ENCODE results near the gene XPO1.
A peak's percentile ranks its signal among the peaks of the same experiment; 100 is the strongest.

Gene XPO1

GRCh38 chr2:61537277-61537949, 743 bp downstream of the XPO1 start:
- Histone ChIP-seq H3K4me3 (IDR thresholded peaks at IDR 0.05; ENCODE audit: insufficient read depth, low read depth, low read length) (peak overlapping the region; percentile 92), H2AFZ (ENCODE audit: low read depth) (no peak overlapping the region), H3K27ac (peak overlapping the region; percentile 95), H3K4me1 (ENCODE audit: low read depth, poor library complexity, severe bottlenecking) (peaks cover 42% of the 10 kb centered on the region), H4K20me1 (ENCODE audit: insufficient read depth) (peaks cover 40% of the 10 kb centered on the region), H3K79me2 (ENCODE audit: insufficient read depth, low read depth) (peaks cover 54% of the 10 kb centered on the region), H3K9ac (peak overlapping the region; percentile 96), H3K4me2 (peak overlapping the region; percentile 89; the same call in 1 of the 2 replicates), H3K36me3 (ENCODE audit: insufficient read depth) (0 out of 2 replicates have a peak, but pooled peaks cover 5% of the 10 kb centered on the region), H3K27me3 (ENCODE audit: insufficient read depth, low read depth) (no peaks in the 10 kb centered on the region)
- TF ChIP-seq, protein P1, sequence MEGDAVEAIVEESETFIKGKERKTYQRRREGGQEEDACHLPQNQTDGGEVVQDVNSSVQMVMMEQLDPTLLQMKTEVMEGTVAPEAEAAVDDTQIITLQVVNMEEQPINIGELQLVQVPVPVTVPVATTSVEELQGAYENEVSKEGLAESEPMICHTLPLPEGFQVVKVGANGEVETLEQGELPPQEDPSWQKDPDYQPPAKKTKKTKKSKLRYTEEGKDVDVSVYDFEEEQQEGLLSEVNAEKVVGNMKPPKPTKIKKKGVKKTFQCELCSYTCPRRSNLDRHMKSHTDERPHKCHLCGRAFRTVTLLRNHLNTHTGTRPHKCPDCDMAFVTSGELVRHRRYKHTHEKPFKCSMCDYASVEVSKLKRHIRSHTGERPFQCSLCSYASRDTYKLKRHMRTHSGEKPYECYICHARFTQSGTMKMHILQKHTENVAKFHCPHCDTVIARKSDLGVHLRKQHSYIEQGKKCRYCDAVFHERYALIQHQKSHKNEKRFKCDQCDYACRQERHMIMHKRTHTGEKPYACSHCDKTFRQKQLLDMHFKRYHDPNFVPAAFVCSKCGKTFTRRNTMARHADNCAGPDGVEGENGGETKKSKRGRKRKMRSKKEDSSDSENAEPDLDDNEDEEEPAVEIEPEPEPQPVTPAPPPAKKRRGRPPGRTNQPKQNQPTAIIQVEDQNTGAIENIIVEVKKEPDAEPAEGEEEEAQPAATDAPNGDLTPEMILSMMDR (conservative IDR thresholded peaks at IDR 0.05; ENCODE audit: low read depth, low read length) = no peak

GRCh38 chr2:61536572-61537276, 1.4 kb downstream of the XPO1 start:
- H3K4me2 ChIP-seq = peak overlapping the region; percentile 89
- H3K27ac ChIP-seq = peak overlapping the region; percentile 95
- no peak overlapping the region for H2AFZ ChIP-seq (ENCODE audit: low read depth)
- peak overlapping the region; percentile 94 for H3K4me3 ChIP-seq (IDR thresholded peaks at IDR 0.05; ENCODE audit: insufficient read depth, low read depth, low read length)
- peak overlapping the region; percentile 96 for H3K9ac ChIP-seq
- no peaks in the 10 kb centered on the region for H3K27me3 ChIP-seq (ENCODE audit: insufficient read depth, low read depth)
- peaks cover 6% of the 10 kb centered on the region; the same call in 1 of the 2 replicates for H3K36me3 ChIP-seq (ENCODE audit: insufficient read depth)
- peaks cover 45% of the 10 kb centered on the region for H4K20me1 ChIP-seq (ENCODE audit: insufficient read depth)
- TF ChIP-seq, protein P1 (conservative IDR thresholded peaks at IDR 0.05; ENCODE audit: low read depth, low read length) = no peak
- H3K4me1 ChIP-seq (ENCODE audit: low read depth, poor library complexity, severe bottlenecking) = peaks cover 44% of the 10 kb centered on the region
- H3K79me2 ChIP-seq (ENCODE audit: insufficient read depth, low read depth) = peaks cover 61% of the 10 kb centered on the region

DNA sequence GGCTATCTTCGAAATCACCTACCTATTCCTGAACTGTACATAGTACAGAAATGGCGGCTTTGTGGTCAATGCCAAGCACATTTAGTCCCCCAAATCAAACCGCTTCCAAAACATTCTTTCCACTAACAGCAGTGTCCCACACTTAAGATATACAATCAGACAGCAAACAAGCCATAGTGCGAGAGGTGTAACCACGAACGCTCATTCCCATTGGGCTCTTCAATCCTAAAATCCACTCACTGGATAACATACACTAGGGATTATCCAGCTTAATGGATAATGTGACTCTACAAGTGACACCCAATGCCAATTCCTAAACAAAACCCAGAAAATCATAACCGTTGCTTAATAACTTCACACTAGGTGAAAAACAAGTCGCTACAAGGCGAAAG, 2.0 kb downstream of the XPO1 start:
- Histone ChIP-seq H3K79me2 (ENCODE audit: insufficient read depth, low read depth) (peaks cover 66% of the 10 kb centered on the region), H3K27me3 (ENCODE audit: insufficient read depth, low read depth) (no peaks in the 10 kb centered on the region), H3K4me2 (peak overlapping the region; percentile 89), H3K36me3 (ENCODE audit: insufficient read depth) (peaks cover 11% of the 10 kb centered on the region; the same call in 1 of the 2 replicates), H4K20me1 (ENCODE audit: insufficient read depth) (peaks cover 50% of the 10 kb centered on the region), H3K4me3 (IDR thresholded peaks at IDR 0.05; ENCODE audit: insufficient read depth, low read depth, low read length) (peak overlapping the region; percentile 94), H3K27ac (peak overlapping the region; percentile 95), H2AFZ (ENCODE audit: low read depth) (no peak overlapping the region), H3K4me1 (ENCODE audit: low read depth, poor library complexity, severe bottlenecking) (peaks cover 50% of the 10 kb centered on the region), H3K9ac (peak overlapping the region; percentile 96; the same call in 1 of the 2 replicates)
- TF ChIP-seq, protein P1 (conservative IDR thresholded peaks at IDR 0.05; ENCODE audit: low read depth, low read length) = no peak

GRCh38 chr2:61535449-61535848, 2.7 kb downstream of the XPO1 start:
- Histone ChIP-seq H3K4me2 (peak overlapping the region; percentile 89), H3K4me3 (IDR thresholded peaks at IDR 0.05; ENCODE audit: insufficient read depth, low read depth, low read length) (no peak overlapping the region), H3K4me1 (ENCODE audit: low read depth, poor library complexity, severe bottlenecking) (peaks cover 55% of the 10 kb centered on the region), H3K36me3 (ENCODE audit: insufficient read depth) (peaks cover 12% of the 10 kb centered on the region; the same call in 1 of the 2 replicates), H3K27ac (peak overlapping the region; percentile 95; the same call in 1 of the 2 replicates), H3K9ac (peak overlapping the region; percentile 96; the same call in 1 of the 2 replicates), H3K27me3 (ENCODE audit: insufficient read depth, low read depth) (no peaks in the 10 kb centered on the region), H4K20me1 (ENCODE audit: insufficient read depth) (peaks cover 58% of the 10 kb centered on the region), H2AFZ (ENCODE audit: low read depth) (no peak overlapping the region), H3K79me2 (ENCODE audit: insufficient read depth, low read depth) (peaks cover 74% of the 10 kb centered on the region)
- TF ChIP-seq, protein P1 (conservative IDR thresholded peaks at IDR 0.05; ENCODE audit: low read depth, low read length) = no peak

Data from KMS-11 (cell line).